Epidermal melanocyte (primary cell): ENCODE data around the gene PGM1.

Source experiments
- DNase-seq: peaks from one replicate; pipeline ENCODE4 v3.0.0; 2011; ENCODE audit warnings: low spot score; ENCODE audit not compliant: insufficient read length

The PGM1 gene

GRCh38 chr1:63663873-63664272 lies 70.7 kb downstream of the PGM1 start:
- no peak for DNase-seq

GRCh38 chr1:63664742-63665141 lies 71.5 kb downstream of the PGM1 start:
- no peak for DNase-seq

- DNase-seq, result no peak
Observed at GRCh38 chr1:63665410-63665809, 72.2 kb downstream of the PGM1 start.

GRCh38 chr1:63665824-63666223 lies 72.6 kb downstream of the PGM1 start:
- no peak for DNase-seq

- no peak for DNase-seq
Observed at GRCh38 chr1:63668298-63668697, 75.1 kb downstream of the PGM1 start.

- no peak for DNase-seq
Observed at GRCh38 chr1:63669151-63669961, 76.1 kb downstream of the PGM1 start.

- no peak for DNase-seq
Observed at GRCh38 chr1:63670164-63670563, 77.0 kb downstream of the PGM1 start.

- DNase-seq, result no peak
Observed at GRCh38 chr1:63671514-63671913, 78.3 kb downstream of the PGM1 start.

- peak; percentile 76 for DNase-seq
Observed at GRCh38 chr1:63674238-63674864, 81.1 kb downstream of the PGM1 start.

GRCh38 chr1:63674865-63675419 lies 81.7 kb downstream of the PGM1 start:
- DNase-seq, result no peak

GRCh38 chr1:63675420-63675931 lies 82.3 kb downstream of the PGM1 start:
- no peak for DNase-seq

GRCh38 chr1:63677497-63677896 lies 84.3 kb downstream of the PGM1 start:
- no peak for DNase-seq

GRCh38 chr1:63678200-63678599 lies 85.0 kb downstream of the PGM1 start:
- no peak for DNase-seq

- no peak for DNase-seq
Observed at GRCh38 chr1:63679076-63679475, 85.9 kb downstream of the PGM1 start.

GRCh38 chr1:63679589-63679988 lies 86.4 kb downstream of the PGM1 start:
- DNase-seq, result no peak

- DNase-seq, result no peak
Observed at GRCh38 chr1:63682936-63683335, 89.7 kb downstream of the PGM1 start.

GRCh38 chr1:63683759-63684158 lies 90.5 kb downstream of the PGM1 start:
- DNase-seq, result no peak

- DNase-seq, result no peak
Observed at GRCh38 chr1:63686696-63687095, 93.5 kb downstream of the PGM1 start.

- DNase-seq, result no peak
Observed at GRCh38 chr1:63688302-63688890, 95.2 kb downstream of the PGM1 start.

- no peak for DNase-seq
Observed at GRCh38 chr1:63690966-63691700, 97.9 kb downstream of the PGM1 start.

GRCh38 chr1:63691701-63692425 lies 98.7 kb downstream of the PGM1 start:
- DNase-seq, result peak; percentile 89
